Activated gamma-delta T cell treated with Interleukin-2 at 50 U/mL for 16 hours (primary cell): ENCODE results near the gene MNAT1.

Experiments used
- DNase-seq: peaks from one replicate; pipeline ENCODE4 v3.0.0-alpha.2; 2020

Gene MNAT1

GRCh38 chr14:60904381-60904780, 169.8 kb downstream of the MNAT1 start:
- DNase-seq: no peak

GRCh38 chr14:60905923-60906322, 171.4 kb downstream of the MNAT1 start:
- no peak for DNase-seq

DNA sequence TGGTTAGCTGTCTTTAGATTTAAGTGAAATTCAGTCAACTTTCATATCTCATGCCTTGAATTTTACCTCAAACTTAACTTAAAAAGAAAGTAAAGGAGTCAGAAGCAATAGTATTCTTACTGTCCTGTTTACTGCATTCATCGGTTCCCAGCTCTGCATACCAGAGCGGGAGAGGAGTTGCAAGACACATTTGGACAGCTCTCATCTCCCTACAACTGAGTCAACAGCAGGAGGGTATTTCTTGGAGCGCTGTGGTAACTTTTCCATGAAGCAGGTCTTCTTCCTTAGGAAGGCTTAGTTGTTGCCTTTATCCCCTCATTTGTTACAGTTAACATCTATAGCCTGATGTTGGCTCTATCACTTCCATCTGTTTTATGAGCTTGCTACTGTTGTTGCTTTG, 181.2 kb downstream of the MNAT1 start:
- no peak for DNase-seq

GRCh38 chr14:60922050-60922449, 187.5 kb downstream of the MNAT1 start:
- no peak for DNase-seq

DNA sequence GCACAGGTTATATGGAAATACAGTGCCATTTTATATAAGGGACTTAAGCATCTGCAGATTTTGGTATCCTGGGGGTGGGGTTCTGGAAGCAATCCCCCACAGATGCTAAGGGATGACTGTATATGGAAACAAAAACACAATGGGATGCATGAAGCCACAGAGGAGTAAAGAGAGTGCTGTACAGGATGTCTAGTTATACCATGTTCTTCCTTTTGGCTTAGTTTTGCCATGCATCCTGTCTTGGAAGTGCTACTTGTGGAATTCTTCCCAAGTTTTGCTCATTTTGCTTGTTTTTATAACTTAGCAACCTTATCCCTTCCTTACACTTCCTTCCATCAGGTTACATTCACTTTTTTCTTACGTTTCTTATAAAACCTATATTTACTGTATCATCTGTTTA, 190.7 kb downstream of the MNAT1 start:
- no peak for DNase-seq

GRCh38 chr14:60926002-60926401, 191.4 kb downstream of the MNAT1 start:
- DNase-seq: no peak

GRCh38 chr14:60931218-60931617, 196.7 kb downstream of the MNAT1 start:
- no peak for DNase-seq

DNA sequence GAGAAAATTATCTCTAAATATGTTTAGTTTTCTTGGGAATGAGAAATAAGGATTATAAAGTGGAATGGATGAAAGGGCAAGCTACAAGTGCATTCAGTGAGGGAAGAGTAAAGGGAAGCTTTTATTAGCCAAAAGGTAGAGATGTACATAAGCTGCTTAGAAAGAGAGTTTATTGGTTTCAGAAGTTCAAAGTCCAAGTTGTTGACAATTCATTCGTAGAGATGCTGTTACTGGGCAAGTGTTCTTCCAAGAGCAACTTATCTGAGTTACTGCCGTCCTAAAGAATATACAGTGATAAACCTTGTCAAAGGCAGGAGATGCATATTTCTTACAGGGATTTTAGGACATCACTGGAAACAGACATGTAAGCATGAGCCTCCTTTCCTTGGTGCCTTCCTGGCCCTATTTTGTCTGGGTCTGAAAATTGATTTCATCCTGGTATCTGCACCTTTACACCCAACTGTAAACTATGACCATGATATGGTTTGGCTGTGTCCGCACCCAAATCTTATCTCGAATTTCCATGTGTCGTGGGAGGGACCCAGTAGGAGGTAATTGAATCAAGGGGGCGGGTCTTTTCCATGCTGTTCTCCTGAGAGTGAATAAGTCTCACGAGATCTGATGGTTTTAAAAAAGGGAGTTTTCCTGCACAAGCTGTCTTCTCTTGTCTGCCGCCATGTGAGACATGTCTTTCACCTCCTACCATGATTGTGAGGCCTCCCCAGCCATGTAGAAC, 199.5 kb downstream of the MNAT1 start:
- DNase-seq: no peak

DNA sequence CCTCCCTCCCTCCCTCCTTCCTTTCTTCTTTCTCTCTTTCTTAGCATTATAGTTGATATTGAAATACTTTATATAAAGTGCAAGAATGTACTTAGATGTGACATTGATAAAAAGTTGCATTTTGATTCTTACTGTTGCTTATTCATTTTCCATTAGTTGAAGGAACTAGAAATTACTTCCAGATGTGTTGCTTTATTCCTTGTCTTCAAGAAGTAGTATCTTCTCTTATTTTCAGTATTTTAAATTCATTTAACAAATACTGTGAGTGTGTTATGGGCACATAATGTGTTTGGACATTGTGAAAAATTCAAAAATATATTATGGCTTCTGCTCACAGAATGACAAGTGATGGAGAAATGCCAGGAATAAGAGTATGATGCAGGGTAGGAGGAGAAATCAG, 200.8 kb downstream of the MNAT1 start:
- DNase-seq: no peak

GRCh38 chr14:60943637-60944032, 209.1 kb downstream of the MNAT1 start:
- DNase-seq: no peak

GRCh38 chr14:60944204-60944603, 209.6 kb downstream of the MNAT1 start:
- DNase-seq: no peak

DNA sequence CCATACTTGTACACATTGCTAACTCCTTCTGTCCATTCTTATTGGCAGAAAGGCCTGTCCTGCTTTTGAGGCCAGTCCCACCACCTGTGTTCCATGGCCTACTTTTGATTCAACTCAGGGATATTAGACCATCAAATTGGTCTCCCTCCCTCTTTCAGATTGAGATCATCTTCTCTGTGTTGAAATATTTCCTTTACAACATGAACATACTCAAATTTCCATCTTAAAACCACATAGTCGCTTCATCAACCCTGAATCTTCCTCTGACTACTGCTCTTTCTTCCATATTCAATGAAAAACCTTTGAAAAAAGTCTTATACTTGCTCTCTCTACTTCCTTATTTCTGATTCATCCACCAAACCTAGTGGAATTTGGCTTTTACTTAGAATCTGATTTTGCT, 211.4 kb downstream of the MNAT1 start:
- no peak for DNase-seq

DNA sequence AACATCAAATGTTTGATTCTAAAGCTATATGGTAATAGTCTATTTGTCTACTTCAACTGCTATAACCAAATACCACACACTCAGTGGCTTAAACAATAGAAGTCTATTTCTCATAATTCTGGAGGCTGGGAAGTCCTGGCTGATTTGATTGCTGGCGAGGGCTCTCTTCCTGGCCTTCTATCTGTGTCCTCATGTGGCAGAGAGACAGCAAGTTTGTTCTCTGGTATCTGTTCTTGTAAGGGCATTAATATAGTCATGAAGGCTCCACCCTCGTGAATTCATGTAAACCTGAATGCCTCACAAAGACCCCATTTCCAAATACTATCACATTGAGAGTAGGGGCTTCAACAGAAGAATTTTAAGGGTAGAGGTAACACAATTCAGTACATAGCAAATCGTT, 212.2 kb downstream of the MNAT1 start:
- no peak for DNase-seq

- DNase-seq: no peak
Measured at GRCh38 chr14:60951776-60952435, 217.3 kb downstream of the MNAT1 start.

DNA sequence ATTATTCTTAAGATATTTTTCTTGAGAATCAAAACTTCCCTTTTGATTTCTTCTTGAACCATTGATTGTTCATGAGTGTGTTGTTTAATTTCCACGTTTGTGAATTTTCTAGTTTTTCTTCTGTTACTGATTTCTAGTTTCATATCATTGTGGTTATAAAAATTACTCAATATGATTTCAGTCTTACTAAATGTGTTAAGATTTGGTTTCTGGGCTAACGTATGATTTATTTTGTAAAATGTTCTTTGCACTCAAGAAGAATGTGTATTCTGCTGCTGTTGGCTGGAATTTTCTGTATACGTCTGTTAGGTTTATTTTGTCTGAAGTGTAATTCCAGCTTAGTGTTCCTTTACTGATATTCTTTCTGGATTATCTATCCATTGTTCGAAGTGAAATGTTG, 221.6 kb downstream of the MNAT1 start:
- DNase-seq: no peak

DNA sequence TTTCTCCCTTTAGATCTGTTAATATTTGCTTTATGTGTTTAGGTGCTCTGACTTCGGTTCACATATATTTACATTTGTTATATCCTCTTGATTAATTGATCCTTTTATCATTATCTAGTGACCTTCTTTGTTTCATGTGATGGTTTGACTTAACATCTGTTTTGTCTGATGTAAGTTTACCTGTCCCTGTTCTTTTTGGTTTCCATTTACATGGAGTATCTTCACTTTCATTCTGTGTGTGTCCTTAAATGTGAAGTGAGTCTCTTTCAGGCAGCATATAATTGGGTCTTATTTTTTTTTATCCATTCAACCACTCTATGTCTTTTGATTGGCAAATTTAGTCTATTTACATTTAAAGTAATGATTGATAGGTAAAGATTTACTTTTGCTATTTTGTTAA, 222.1 kb downstream of the MNAT1 start:
- DNase-seq: no peak

DNA sequence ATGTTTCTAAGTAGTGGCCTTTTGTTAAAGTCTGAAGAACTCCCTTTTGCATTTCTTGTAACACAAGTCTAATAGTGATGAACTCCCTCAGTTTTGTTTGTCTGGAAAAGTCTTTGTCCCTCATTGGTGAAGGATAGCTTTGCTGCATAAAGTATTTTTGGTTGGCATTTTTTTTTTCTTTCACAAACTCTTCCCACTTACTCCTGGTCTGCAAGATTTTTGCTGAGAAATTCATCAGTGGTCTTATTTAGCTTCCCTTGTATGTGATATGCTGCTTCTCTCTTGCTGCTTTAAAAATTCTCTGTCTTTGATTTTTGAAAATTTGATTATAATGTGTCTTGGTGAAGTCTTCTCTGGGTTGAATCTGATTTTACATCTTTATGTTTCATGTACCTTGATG, 223.6 kb downstream of the MNAT1 start:
- DNase-seq: no peak

GRCh38 chr14:60963761-60964160, 229.2 kb downstream of the MNAT1 start:
- no peak for DNase-seq

GRCh38 chr14:60964904-60965303, 230.3 kb downstream of the MNAT1 start:
- no peak for DNase-seq

- no peak for DNase-seq
Measured at GRCh38 chr14:60965402-60965801, 230.8 kb downstream of the MNAT1 start.

DNA sequence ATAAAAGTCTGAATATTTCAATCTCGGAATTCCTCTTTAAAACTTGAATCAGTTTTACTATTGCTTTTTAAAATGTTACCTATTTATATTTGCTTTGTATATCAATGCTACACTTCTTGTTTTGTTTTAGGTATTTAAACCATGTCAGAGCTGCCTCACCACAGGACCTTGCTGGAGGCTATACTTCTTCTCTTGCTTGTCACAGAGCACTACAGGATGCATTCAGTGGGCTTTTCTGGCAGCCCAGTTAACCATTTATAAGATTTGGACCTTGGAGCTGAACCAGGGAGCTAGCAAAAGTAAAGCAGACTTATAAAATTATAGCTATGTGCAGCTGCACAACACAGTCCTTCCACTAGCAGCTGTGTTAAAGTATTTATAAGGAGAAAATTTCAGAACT, 233.5 kb downstream of the MNAT1 start:
- no peak for DNase-seq

GRCh38 chr14:60968671-60969070, 234.1 kb downstream of the MNAT1 start:
- DNase-seq: no peak

GRCh38 chr14:60970146-60970545, 235.6 kb downstream of the MNAT1 start:
- no peak for DNase-seq

- DNase-seq: no peak
Measured at GRCh38 chr14:60971271-60971670, 236.7 kb downstream of the MNAT1 start.

GRCh38 chr14:60972295-60972694, 237.7 kb downstream of the MNAT1 start:
- no peak for DNase-seq
